Stimulated activated CD4-positive, alpha-beta T cell treated with anti-CD3 and anti-CD28 coated beads, TNF-alpha, amount 100 ng/mL, for 48 hours (primary cell): ENCODE measurements around the gene LINC00305.

Experiments used
- DNase-seq, 3 donors: peaks; one replicate each; pipeline ENCODE4 v3.0.0-alpha.2; 2020; ENCODE audit warnings: low read depth in 3 of 3

Gene LINC00305

GRCh38 chr18:64115881-64116280, 33.0 kb downstream of the LINC00305 start:
- DNase-seq = no peak

- DNase-seq = no peak
These were observed 36.9 kb downstream of the LINC00305 start for GRCh38 chr18:64111950-64112349.

- DNase-seq = no peak
These were observed 38.0 kb downstream of the LINC00305 start for GRCh38 chr18:64110692-64111480.

- DNase-seq = no peak
These were observed 44.9 kb downstream of the LINC00305 start for GRCh38 chr18:64103986-64104385.

- no peak for DNase-seq
These were observed 48.6 kb downstream of the LINC00305 start for GRCh38 chr18:64100116-64100922.

GRCh38 chr18:64099244-64099643, 49.6 kb downstream of the LINC00305 start:
- DNase-seq = no peak

- DNase-seq = no peak
These were observed 51.4 kb downstream of the LINC00305 start for GRCh38 chr18:64097497-64097896.

GRCh38 chr18:64095056-64095455, 53.8 kb downstream of the LINC00305 start:
- no peak for DNase-seq

GRCh38 chr18:64094210-64094609, 54.7 kb downstream of the LINC00305 start:
- no peak for DNase-seq

- DNase-seq = no peak
These were observed 57.4 kb downstream of the LINC00305 start for GRCh38 chr18:64091526-64091925.

- no peak for DNase-seq
These were observed 58.0 kb downstream of the LINC00305 start for GRCh38 chr18:64090876-64091275.

- no peak for DNase-seq
These were observed 65.0 kb downstream of the LINC00305 start for GRCh38 chr18:64083916-64084315.

- no peak for DNase-seq
These were observed 66.4 kb downstream of the LINC00305 start for GRCh38 chr18:64082513-64082912.

GRCh38 chr18:64082054-64082453, 66.8 kb downstream of the LINC00305 start:
- no peak for DNase-seq

GRCh38 chr18:64073971-64074370, 74.9 kb downstream of the LINC00305 start:
- no peak for DNase-seq

- no peak for DNase-seq
These were observed 93.9 kb downstream of the LINC00305 start for GRCh38 chr18:64055019-64055418.

GRCh38 chr18:64053246-64053645, 95.6 kb downstream of the LINC00305 start:
- DNase-seq = no peak

GRCh38 chr18:64052772-64053171, 96.1 kb downstream of the LINC00305 start:
- no peak for DNase-seq

GRCh38 chr18:64044616-64045015, 104.3 kb downstream of the LINC00305 start:
- no peak for DNase-seq

- no peak for DNase-seq
These were observed 106.0 kb downstream of the LINC00305 start for GRCh38 chr18:64042728-64043358.

- no peak for DNase-seq
These were observed 111.0 kb downstream of the LINC00305 start for GRCh38 chr18:64037812-64038414.

- no peak for DNase-seq
These were observed 116.6 kb downstream of the LINC00305 start for GRCh38 chr18:64032312-64032711.
